ENCODE measurements around the gene ZNF580. TPM values are rescaled to one million over a fixed set of nuclear protein-coding genes. Genes with fewer than 3 reads are reported as not detected.

ZNF580 gene
- total RNA-seq, 1 experiment from 2014 or later: 22.8 TPM

DNA sequence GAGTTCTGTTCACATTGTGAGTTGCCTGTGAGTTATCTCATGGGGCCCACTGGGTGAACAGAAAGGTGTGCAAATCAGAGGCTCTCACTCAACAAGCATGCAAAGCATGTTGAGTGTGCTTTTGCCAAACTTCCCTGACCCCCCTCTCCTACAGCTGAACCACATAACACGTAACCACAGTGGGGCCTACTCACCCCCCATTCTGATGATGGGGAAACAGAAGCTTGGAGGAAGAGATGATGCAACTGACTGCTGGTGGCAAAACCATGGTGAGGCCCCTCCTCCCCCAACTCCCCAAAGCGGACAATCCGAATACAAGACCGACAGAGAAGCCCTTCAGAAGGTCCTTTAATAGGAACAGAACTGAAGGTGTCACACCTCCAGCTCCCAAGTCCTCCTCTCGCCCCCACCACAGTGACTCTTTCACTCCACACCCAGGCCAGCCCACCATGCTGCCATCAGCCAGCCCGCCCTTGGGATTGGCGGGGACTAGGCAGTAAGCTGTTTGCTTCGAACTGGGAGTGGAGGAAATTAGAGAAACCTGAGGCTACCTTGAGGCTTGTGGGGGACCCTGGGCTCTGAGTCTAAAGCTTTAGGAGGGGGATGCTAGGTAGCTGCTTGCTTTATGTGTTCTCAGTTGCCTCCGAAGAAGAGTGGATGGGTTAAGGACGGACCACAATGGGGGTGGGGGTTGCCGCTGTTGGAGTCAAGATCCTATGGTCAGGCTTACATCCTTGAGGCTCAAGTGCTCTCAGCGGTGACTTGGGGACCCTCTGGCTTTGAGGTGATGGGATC, 20.2 kb upstream of the ZNF580 start:
- Histone ChIP-seq H3K4ac (ENCODE audit: low read depth, low read length) (no peak overlapping the region), H3K27me3 (ENCODE audit: insufficient read depth, low read length) (no peaks in the 10 kb centered on the region), H3K27ac (ENCODE audit: insufficient read length, low read depth, low read length) (no peak overlapping the region), H2AFZ (ENCODE audit: low read length) (no peak overlapping the region), H3T11ph (ENCODE audit: low read length) (no peak overlapping the region), H2BK20ac (ENCODE audit: low read depth, low read length, poor library complexity, severe bottlenecking) (no peak overlapping the region), H3K23me2 (ENCODE audit: insufficient read length, low read depth, low read length, poor library complexity, severe bottlenecking) (no peaks in the 10 kb centered on the region), H3K14ac (ENCODE audit: insufficient read depth, low read length) (no peak overlapping the region), H3K56ac (ENCODE audit: insufficient read length, low read depth, low read length) (no peak overlapping the region), H4K20me1 (ENCODE audit: control insufficient read depth, insufficient read depth, insufficient read length) (no peaks in the 10 kb centered on the region), H2BK120ac (ENCODE audit: low read depth, low read length, poor library complexity, severe bottlenecking) (no peak overlapping the region), H3K4me2 (ENCODE audit: insufficient read depth, insufficient read length, low read length) (no peak overlapping the region), H4K91ac (ENCODE audit: insufficient read length, low read depth, low read length) (no peak overlapping the region), H4K5ac (ENCODE audit: insufficient read length, low read depth, low read length) (no peak overlapping the region), H3K9ac (ENCODE audit: extremely low read depth, insufficient read length, low read length) (no peak overlapping the region), H2BK15ac (ENCODE audit: low read depth, low read length) (no peak overlapping the region), H4K8ac (replicated peaks; ENCODE audit: insufficient read length, low read depth, low read length) (no peak overlapping the region), H3K4me1 (ENCODE audit: insufficient read depth, low read length) (no peaks in the 10 kb centered on the region), H3K79me1 (ENCODE audit: insufficient read depth, low read depth, low read length, poor library complexity, severe bottlenecking) (no peaks in the 10 kb centered on the region), H3K18ac (ENCODE audit: insufficient read length, low read depth, low read length) (no peak overlapping the region), H3K79me2 (ENCODE audit: insufficient read depth, low read length) (no peaks in the 10 kb centered on the region), H3K23ac (ENCODE audit: insufficient read length, low read depth, low read length) (no peak overlapping the region), H3K9me3 (ENCODE audit: control insufficient read depth, low read depth, low read length) (no peaks in the 10 kb centered on the region), H2AK5ac (ENCODE audit: insufficient read length, low read length) (no peak overlapping the region), H2BK12ac (ENCODE audit: insufficient read length, low read depth, low read length) (no peak overlapping the region), H2BK5ac (ENCODE audit: insufficient read length, low read length) (no peak overlapping the region)
- Mint-ChIP-seq H3K9me3 (no peaks in the 10 kb centered on the region; a peak in 1 of 5 replicates), H3K4me3 (no peak overlapping the region), H3K27ac (peak overlapping the region in 1 of 3 experiments; percentile 21; a peak in 1 of 7 replicates), H3K27me3 (ENCODE audit: low read depth) (peaks cover 2% of the 10 kb centered on the region), H3K36me3 (ENCODE audit: insufficient read depth in 1 of 3, low read depth in 3 of 3) (peaks cover 21 to 42% (median 41%) of the 10 kb centered on the region in 3 experiments), H3K4me1 (peaks cover 10 to 14% of the 10 kb centered on the region in 2 experiments)
- no CpG with 5 or more reads among the region's 12 CpGs for WGBS (ENCODE audit: extremely low coverage, insufficient read length, low lambda C conversion rate)
- no peak for DNase-seq
- TF ChIP-seq, protein P1, sequence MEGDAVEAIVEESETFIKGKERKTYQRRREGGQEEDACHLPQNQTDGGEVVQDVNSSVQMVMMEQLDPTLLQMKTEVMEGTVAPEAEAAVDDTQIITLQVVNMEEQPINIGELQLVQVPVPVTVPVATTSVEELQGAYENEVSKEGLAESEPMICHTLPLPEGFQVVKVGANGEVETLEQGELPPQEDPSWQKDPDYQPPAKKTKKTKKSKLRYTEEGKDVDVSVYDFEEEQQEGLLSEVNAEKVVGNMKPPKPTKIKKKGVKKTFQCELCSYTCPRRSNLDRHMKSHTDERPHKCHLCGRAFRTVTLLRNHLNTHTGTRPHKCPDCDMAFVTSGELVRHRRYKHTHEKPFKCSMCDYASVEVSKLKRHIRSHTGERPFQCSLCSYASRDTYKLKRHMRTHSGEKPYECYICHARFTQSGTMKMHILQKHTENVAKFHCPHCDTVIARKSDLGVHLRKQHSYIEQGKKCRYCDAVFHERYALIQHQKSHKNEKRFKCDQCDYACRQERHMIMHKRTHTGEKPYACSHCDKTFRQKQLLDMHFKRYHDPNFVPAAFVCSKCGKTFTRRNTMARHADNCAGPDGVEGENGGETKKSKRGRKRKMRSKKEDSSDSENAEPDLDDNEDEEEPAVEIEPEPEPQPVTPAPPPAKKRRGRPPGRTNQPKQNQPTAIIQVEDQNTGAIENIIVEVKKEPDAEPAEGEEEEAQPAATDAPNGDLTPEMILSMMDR (conservative IDR thresholded peaks at IDR 0.05): no peak
